Left colon (tissue), 2 donors: Measurements from ENCODE around the gene RASGRP1. TPM values are rescaled to one million over a fixed set of nuclear protein-coding genes. Genes with fewer than 3 reads are reported as not detected.

Source experiments
- total RNA-seq, 2 donors: library from RNA; stranded (reverse); fragmentation: NEBNext Ultra II Directional; extraction: Animal tissue kit (Norgen Biotek cat#: 25700); gene quantifications; one replicate each; pipeline ENCODE4 v1.2.1, GENCODE V29; 2021
- donor health status: DM: no; HTN: no; CAD: no.
- donor health status: DM: yes; HTN: yes; CAD: no.

RASGRP1 gene
- total RNA-seq, 2 donors from 2014 or later: 0.84 to 1.0 TPM

Other genes starting within 250 kb of the RASGRP1 start
- gene FAM98B, start 110.7 kb downstream of the RASGRP1 start, total RNA-seq: 10 to 100 TPM; 17.7 to 19.9 TPM